ENCODE measurements around the gene MRPL4. TPM values are rescaled to one million over a fixed set of nuclear protein-coding genes. Genes with fewer than 3 reads are reported as not detected.

The MRPL4 gene
- total and polyA plus RNA-seq, 2 of the 13 experiments (the other 11 are each of a cell fraction or from before 2014, with no cell fraction given): 40.6 to 42.5 TPM

- TF ChIP-seq ZBTB40 (IDR thresholded peaks at IDR 0.05) (no peak), ZBTB40 (CRISPR knock-in tag; IDR thresholded peaks at IDR 0.05) (0 out of 2 replicates have a peak, but pooled peaks have one; percentile 54), ZNF704 (CRISPR knock-in tag; IDR thresholded peaks at IDR 0.05; ENCODE audit: borderline replicate concordance) (no peak), ZNF230 (CRISPR knock-in tag; IDR thresholded peaks at IDR 0.05) (no peak)
Observed at GRCh38 chr19:10230861-10231611, 21.0 kb upstream of the MRPL4 start, which contains the start of gene S1PR2 (continued).

All from HepG2 (cell line).